ENCODE measurements around the gene ITSN1. TPM values are rescaled to one million over a fixed set of nuclear protein-coding genes. Genes with fewer than 3 reads are reported as not detected.

Gene ITSN1
- total RNA-seq, 2 donors from 2014 or later, result 50.9 to 78.6 TPM

DNA sequence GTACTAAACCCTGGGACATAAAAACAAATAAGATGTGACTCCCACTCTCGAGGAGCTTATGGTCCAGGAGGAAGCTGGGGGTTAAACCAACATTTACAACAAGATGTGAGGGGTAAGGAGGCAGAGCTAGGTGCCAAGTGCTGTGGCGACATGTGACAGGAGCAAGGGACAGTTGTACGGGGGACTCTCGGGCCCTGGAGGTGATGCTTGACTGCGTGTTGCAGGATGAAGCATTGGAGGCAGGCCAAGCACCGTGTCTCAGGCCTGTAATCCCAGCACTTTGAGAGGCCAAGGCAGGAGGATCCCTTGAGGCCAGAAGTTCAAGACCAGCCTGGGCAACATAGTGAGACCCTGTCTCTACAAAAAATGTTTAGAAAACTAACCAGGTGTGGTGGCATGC, 236.5 kb downstream of the ITSN1 start:
- Histone ChIP-seq H3K9me3 (no peaks in the 10 kb centered on the region), H3K4me3 (no peak overlapping the region), H3K4me1 (ENCODE audit: control insufficient read depth in 1 of 2, low read depth in 2 of 2) (peaks cover 0 to under 1% of the 10 kb centered on the region in 2 donors), H3K27ac (no peak overlapping the region), H3K27me3 (replicated peaks; ENCODE audit: insufficient read depth) (no peaks in the 10 kb centered on the region), H3K36me3 (no peaks in the 10 kb centered on the region)
- DNase-seq (ENCODE audit: low spot score) (no peak), ATAC-seq (ENCODE audit: insufficient number of reproducible peaks, low FRiP score, low read depth) (no peak)
- TF ChIP-seq CTCF (IDR thresholded peaks at IDR 0.05), result no peak

DNA sequence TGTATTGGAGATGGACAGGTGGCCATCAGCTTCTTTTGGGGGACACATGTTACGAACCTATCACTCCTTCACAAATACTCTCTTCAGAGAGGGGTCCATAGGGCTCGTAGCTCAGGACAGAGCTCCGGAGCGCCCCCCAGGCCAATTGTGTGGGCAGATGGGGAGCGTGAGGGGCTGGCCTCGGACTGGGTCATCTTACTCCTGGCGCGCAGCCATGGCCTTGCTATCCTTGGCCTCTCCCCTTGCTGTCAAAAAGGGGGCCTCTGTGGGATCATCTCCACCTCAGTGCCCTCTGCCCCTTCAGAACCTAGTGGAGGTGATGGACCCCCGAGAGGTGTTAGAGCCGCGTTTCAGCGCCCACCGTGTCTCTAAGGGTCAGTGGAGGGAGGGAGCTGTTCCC, 238.3 kb downstream of the ITSN1 start:
- TF ChIP-seq CTCF (IDR thresholded peaks at IDR 0.05), result no peak
- peaks cover 3 to 13% of the 10 kb centered on the region in 2 donors for H3K4me1 ChIP-seq (ENCODE audit: control insufficient read depth in 1 of 2, low read depth in 2 of 2)
- no peak overlapping the region for H3K4me3 ChIP-seq
- no peaks in the 10 kb centered on the region for H3K36me3 ChIP-seq
- no peaks in the 10 kb centered on the region for H3K27me3 ChIP-seq (replicated peaks; ENCODE audit: insufficient read depth)
- no peak overlapping the region for H3K27ac ChIP-seq
- no peak for DNase-seq (ENCODE audit: low spot score)
- no peaks in the 10 kb centered on the region for H3K9me3 ChIP-seq
- no peak for ATAC-seq (ENCODE audit: insufficient number of reproducible peaks, low FRiP score, low read depth)

- no peak for TF ChIP-seq CTCF (IDR thresholded peaks at IDR 0.05)
- DNase-seq (ENCODE audit: low spot score), result no peak
- H3K4me1 ChIP-seq (ENCODE audit: control insufficient read depth in 1 of 2, low read depth in 2 of 2), result peaks cover 3 to 13% of the 10 kb centered on the region in 2 donors
Measured at GRCh38 chr21:33881689-33882440, 239.6 kb downstream of the ITSN1 start.

GRCh38 chr21:33883118-33883517, 240.8 kb downstream of the ITSN1 start:
- ATAC-seq (ENCODE audit: insufficient number of reproducible peaks, low FRiP score, low read depth), result no peak

More at GRCh38 chr21:33881689-33882440, 239.6 kb downstream of the ITSN1 start:
- ATAC-seq (ENCODE audit: insufficient number of reproducible peaks, low FRiP score, low read depth), result no peak
- H3K27me3 ChIP-seq (replicated peaks; ENCODE audit: insufficient read depth), result no peaks in the 10 kb centered on the region
- H3K9me3 ChIP-seq, result no peaks in the 10 kb centered on the region
- H3K36me3 ChIP-seq, result no peaks in the 10 kb centered on the region
- H3K27ac ChIP-seq, result no peak overlapping the region
- no peak overlapping the region for H3K4me3 ChIP-seq

More at GRCh38 chr21:33883118-33883517, 240.8 kb downstream of the ITSN1 start:
- TF ChIP-seq CTCF (IDR thresholded peaks at IDR 0.05), result no peak
- no peak for DNase-seq (ENCODE audit: low spot score)
- Histone ChIP-seq H3K4me1 (ENCODE audit: control insufficient read depth in 1 of 2, low read depth in 2 of 2) (peaks cover 3 to 13% of the 10 kb centered on the region in 2 donors), H3K27ac (no peak overlapping the region), H3K36me3 (no peaks in the 10 kb centered on the region), H3K4me3 (no peak overlapping the region), H3K27me3 (replicated peaks; ENCODE audit: insufficient read depth) (no peaks in the 10 kb centered on the region), H3K9me3 (no peaks in the 10 kb centered on the region)
